ENCODE results near the gene GSK3A.

GRCh38 chr19:42285541-42285941 is 43.1 kb upstream of the GSK3A start:
- TF ChIP-seq POLR2A (IDR thresholded peaks at IDR 0.05; ENCODE audit: low read depth, low read length) (no peak), CTCF (conservative IDR thresholded peaks at IDR 0.05; ENCODE audit: low read depth, low read length) (no peak), BHLHE40 (IDR thresholded peaks at IDR 0.05; ENCODE audit: low read depth, low read length) (no peak), RAD21 (IDR thresholded peaks at IDR 0.05; ENCODE audit: low read length) (no peak), SMC3 (IDR thresholded peaks at IDR 0.05; ENCODE audit: low read depth, low read length) (no peak), RCOR1 (IDR thresholded peaks at IDR 0.05; ENCODE audit: insufficient replicate concordance, low read length) (no peak), RFX5 (IDR thresholded peaks at IDR 0.05; ENCODE audit: low read depth, low read length) (no peak), CEBPB (IDR thresholded peaks at IDR 0.05; ENCODE audit: low read depth, low read length) (no peak), ELK1 (IDR thresholded peaks at IDR 0.05; ENCODE audit: borderline replicate concordance, low read depth, low read length) (no peak), CHD1 (IDR thresholded peaks at IDR 0.05; ENCODE audit: low read depth, low read length) (no peak), MAZ (IDR thresholded peaks at IDR 0.05; ENCODE audit: borderline replicate concordance, low read depth, low read length) (no peak)
- TF ChIP-seq, protein P1, sequence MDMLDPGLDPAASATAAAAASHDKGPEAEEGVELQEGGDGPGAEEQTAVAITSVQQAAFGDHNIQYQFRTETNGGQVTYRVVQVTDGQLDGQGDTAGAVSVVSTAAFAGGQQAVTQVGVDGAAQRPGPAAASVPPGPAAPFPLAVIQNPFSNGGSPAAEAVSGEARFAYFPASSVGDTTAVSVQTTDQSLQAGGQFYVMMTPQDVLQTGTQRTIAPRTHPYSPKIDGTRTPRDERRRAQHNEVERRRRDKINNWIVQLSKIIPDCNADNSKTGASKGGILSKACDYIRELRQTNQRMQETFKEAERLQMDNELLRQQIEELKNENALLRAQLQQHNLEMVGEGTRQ (IDR thresholded peaks at IDR 0.05; ENCODE audit: low read depth, low read length), result no peak

Data from IMR-90 (cell line).